Endothelial cell of umbilical vein (primary cell): ENCODE results near the gene IL33. TPM values are rescaled to one million over a fixed set of nuclear protein-coding genes. Genes with fewer than 3 reads are reported as not detected.

ENCODE experiments used
- BruUV-seq: library from RNA; stranded (reverse); fragments of 400-500 nt; replicated peaks from 2 replicates; lab custom pipeline; 2021; lab: Mats Ljungman, UMichigan
- CTCF ChIA-PET: fragments of 300-600, 350-600 bp; sonication (Branson Sonifier 250); formaldehyde crosslinking; loops from one replicate; lab custom pipeline; 2021; ENCODE audit warnings: antibody characterized with exemption, inconsistent platforms; lab: Charles Lee
- POLR2A ChIA-PET: fragments of 300-600, 350-600 bp; sonication (Branson Sonifier 250); formaldehyde crosslinking; loops from one replicate; lab custom pipeline; 2021; ENCODE audit warnings: antibody characterized with exemption, inconsistent platforms; lab: Charles Lee
- DNase-seq: peaks from one replicate; pipeline ENCODE4 v3.0.0-alpha.2; 2011; ENCODE audit warnings: low read depth, low spot score
- FAIRE-seq: peaks from 2 replicates; lab custom pipeline; 2011; peaks lifted over from hg19 to GRCh38; lab: Jason Lieb, UNC
- H2AFZ ChIP-seq: 2 replicates; pipeline ENCODE4 v1.6.0; 2012; ENCODE audit warnings: low read depth, low read length, control low read depth, inconsistent platforms
- H3K27ac ChIP-seq: 2 replicates; pipeline ENCODE4 v1.5.1; 2011; ENCODE audit warnings: low read depth, mild to moderate bottlenecking, control low read depth, low read length, moderate library complexity; ENCODE audit not compliant: insufficient read depth
- H3K27me3 ChIP-seq, 2 experiments: 2 replicates each; pipeline versions ENCODE4 v1.6.0 to v1.6.1; 2011; ENCODE audit warnings: low read length in 2 of 2, mixed read lengths in 1 of 2; ENCODE audit not compliant: control insufficient read depth in 2 of 2, insufficient read depth in 2 of 2
- H3K36me3 ChIP-seq, 2 experiments: 2 replicates in 1 of 2; 3 replicates in 1 of 2; pipeline ENCODE4 v1.5.1; 2011; ENCODE audit warnings: low read length in 2 of 2, mild to moderate bottlenecking in 1 of 2, moderate library complexity in 1 of 2; ENCODE audit not compliant: control insufficient read depth in 2 of 2, insufficient read depth in 2 of 2; ENCODE audit errors: extremely low read depth in 1 of 2
- H3K4me1 ChIP-seq: 3 replicates; pipeline ENCODE4 v1.5.1; 2011; ENCODE audit warnings: mild to moderate bottlenecking, low read length; ENCODE audit not compliant: control insufficient read depth, insufficient read depth; ENCODE audit errors: extremely low read depth
- H3K4me2 ChIP-seq: 2 replicates; pipeline ENCODE4 v1.6.1; 2011; ENCODE audit warnings: low read length, control low read depth, mixed read lengths; ENCODE audit not compliant: insufficient read depth
- H3K4me3 ChIP-seq, 3 experiments: fragments of 200-600 bp in 1 of 3; sonication (generic), shearing (Covaris generic) in 1 of 3; replicated peaks in 1 of 3; 2 replicates each; pipeline ENCODE4 v1.5.1; 2011 to 2016; ENCODE audit warnings: control low read depth in 3 of 3, low read length in 3 of 3, mild to moderate bottlenecking in 2 of 3, inconsistent platforms in 1 of 3, low read depth in 1 of 3, moderate library complexity in 1 of 3; ENCODE audit not compliant: insufficient read depth in 1 of 3
- H3K79me2 ChIP-seq: 2 replicates; pipeline ENCODE4 v1.6.0; 2012; ENCODE audit warnings: low read length, inconsistent platforms; ENCODE audit not compliant: control insufficient read depth, insufficient read depth
- H3K9ac ChIP-seq: replicated peaks from 2 replicates; pipeline ENCODE3; 2011; ENCODE audit warnings: low read length, control low read depth; ENCODE audit not compliant: insufficient read depth; ENCODE audit errors: extremely low read depth
- H3K9me1 ChIP-seq: replicated peaks from 3 replicates; pipeline ENCODE4 v1.6.0; 2011; ENCODE audit warnings: mild to moderate bottlenecking, low read length; ENCODE audit not compliant: control insufficient read depth, insufficient read depth; ENCODE audit errors: extremely low read depth
- H3K9me3 ChIP-seq: replicated peaks from 2 replicates; pipeline ENCODE4 v1.5.1; 2012; ENCODE audit warnings: low read length, inconsistent platforms; ENCODE audit not compliant: control insufficient read depth, insufficient read depth
- H4K20me1 ChIP-seq: replicated peaks from 2 replicates; pipeline ENCODE3; 2011; ENCODE audit warnings: mild to moderate bottlenecking, low read length; ENCODE audit not compliant: control insufficient read depth, insufficient read depth; ENCODE audit errors: extremely low read depth
- CTCF ChIP-seq, 2 donors: IDR thresholded peaks; 1 replicate in 1 of 2; 2 replicates in 1 of 2; pipeline ENCODE4 v1.5.1; 2011; ENCODE audit warnings: low read length in 2 of 2, mild to moderate bottlenecking in 2 of 2, moderate library complexity in 2 of 2, control low read depth in 1 of 2, inconsistent platforms in 1 of 2, low read depth in 1 of 2; ENCODE audit not compliant: insufficient read depth in 1 of 2; ENCODE audit errors: extremely low read depth in 1 of 2
- EZH2 ChIP-seq: IDR thresholded peaks from 2 replicates; pipeline ENCODE4 v1.6.1; 2012; ENCODE audit warnings: borderline replicate concordance, low read depth, mild to moderate bottlenecking, moderate library complexity, low read length, inconsistent platforms; ENCODE audit not compliant: severe bottlenecking
- FOS ChIP-seq: IDR thresholded peaks from 2 replicates; pipeline ENCODE4 v1.6.1; 2011; ENCODE audit warnings: mild to moderate bottlenecking, low read length, moderate library complexity, borderline replicate concordance; ENCODE audit not compliant: insufficient read depth
- GATA2 ChIP-seq: IDR thresholded peaks from 2 replicates; pipeline ENCODE4 v1.7.0; 2011; ENCODE audit warnings: low read depth, mild to moderate bottlenecking, moderate library complexity, mixed read lengths, low read length; ENCODE audit not compliant: insufficient read length, insufficient read depth
- JUN ChIP-seq: IDR thresholded peaks from 2 replicates; pipeline ENCODE4 v1.6.1; 2011; ENCODE audit warnings: borderline replicate concordance, low read depth; ENCODE audit not compliant: insufficient read length, insufficient read depth
- MAX ChIP-seq: IDR thresholded peaks from 2 replicates; pipeline ENCODE4 v1.6.1; 2011; ENCODE audit not compliant: insufficient read depth, insufficient read length
- MYC ChIP-seq: IDR thresholded peaks from one replicate; pipeline ENCODE4 v1.6.1; 2011; ENCODE audit warnings: mild to moderate bottlenecking, low read depth, low read length
- POLR2A ChIP-seq: IDR thresholded peaks from 2 replicates; pipeline ENCODE4 v1.6.1; 2012; ENCODE audit warnings: low read depth, mild to moderate bottlenecking, control low read depth, low read length
- POLR2AphosphoS5 ChIP-seq: IDR thresholded peaks from 2 replicates; pipeline ENCODE4 v1.6.1; 2012; ENCODE audit warnings: low read depth, mild to moderate bottlenecking, control low read depth, low read length, moderate library complexity; ENCODE audit not compliant: insufficient read depth
- dilution Hi-C: fragments of 300-500 bp; cut with MboI; formaldehyde crosslinking; loops from one replicate; pipeline ENCODE4 v1.15.0; 2019; ENCODE audit warnings: low sequenced_read_pairs; ENCODE audit not compliant: extremely low pct_ligation_motif_present
- intact Hi-C: fragments of 100-400 bp; cut with micrococcal nuclease; formaldehyde crosslinking; loops from one replicate; pipeline ENCODE4 v1.10.0; 2022
- polyA plus RNA-seq, 4 experiments: library from polyadenylated mRNA; depleted of rRNA in 3 of 4; stranded (reverse) in 3 of 4; unstranded in 1 of 4; fragments of >200 nt; gene quantifications; 2 replicates each; pipeline versions ENCODE4 v1.2.1 to v1.2.3, GENCODE V29; 2011 to 2012; ENCODE audit warnings: missing spikeins in 1 of 4
- total RNA-seq: library from RNA; stranded (reverse); gene quantifications from 2 replicates; pipeline ENCODE4 v1.2.3, GENCODE V29; 2021

IL33 gene
- total and polyA plus RNA-seq, 2 donors (not counting 3 experiments of a cell fraction or from before 2014, with no cell fraction given) = 8.7 to 13.8 TPM

GRCh38 chr9:6186691-6187090 lies 28.9 kb upstream of the IL33 start:
- FAIRE-seq (peak; percentile 35), DNase-seq (peak; percentile 79)
- Histone ChIP-seq H3K4me3 (no peak overlapping the region), H3K9me3 (no peaks in the 10 kb centered on the region), H3K4me2 (peak overlapping the region; percentile 30), H3K9me1 (no peaks in the 10 kb centered on the region), H3K9ac (no peak overlapping the region), H3K36me3 (no peaks in the 10 kb centered on the region), H4K20me1 (no peaks in the 10 kb centered on the region), H2AFZ (no peak overlapping the region), H3K27ac (no peak overlapping the region), H3K4me1 (peaks cover 15% of the 10 kb centered on the region), H3K27me3 (no peaks in the 10 kb centered on the region), H3K79me2 (no peaks in the 10 kb centered on the region)
- TF ChIP-seq FOS (no peak), POLR2AphosphoS5 (no peak), MYC (no peak), GATA2 (no peak), CTCF (IDR thresholded peaks at IDR 0.05; ENCODE audit: extremely low read depth in 1 of 2, insufficient read depth in 1 of 2, low read depth in 1 of 2, low read length in 2 of 2) (no peak)
- dilution Hi-C loops = no loop called here
- CTCF ChIA-PET = interaction anchor here (2.5 to 4.6 kb wide), 3 partner anchors 11 to 132 kb away, joined by 14 to 27 read pairs (median 25); no protein-coding TSS in a partner anchor
- POLR2A ChIA-PET = no interaction called here
- intact Hi-C loops = no loop called here
- BruUV-seq = no TSS peak

GRCh38 chr9:6187272-6187671 lies 28.3 kb upstream of the IL33 start:
- BruUV-seq = no TSS peak
- no peaks in the 10 kb centered on the region for H3K9me3 ChIP-seq
- no peak overlapping the region for H3K27ac ChIP-seq
- no peaks in the 10 kb centered on the region for H3K36me3 ChIP-seq
- H2AFZ ChIP-seq = no peak overlapping the region
- peaks cover 15% of the 10 kb centered on the region for H3K4me1 ChIP-seq
- no peak for TF ChIP-seq EZH2
- TF ChIP-seq MAX = no peak
- no peak for TF ChIP-seq POLR2A
- no peak for TF ChIP-seq FOS
- TF ChIP-seq MYC = no peak
- no peak for TF ChIP-seq GATA2
- TF ChIP-seq POLR2AphosphoS5 = no peak
- no peak for TF ChIP-seq JUN
- no peak for TF ChIP-seq CTCF (IDR thresholded peaks at IDR 0.05; ENCODE audit: extremely low read depth in 1 of 2, insufficient read depth in 1 of 2, low read depth in 1 of 2, low read length in 2 of 2)
- H3K9me1 ChIP-seq = no peaks in the 10 kb centered on the region
- H4K20me1 ChIP-seq = no peaks in the 10 kb centered on the region
- H3K27me3 ChIP-seq = no peaks in the 10 kb centered on the region
- no peak overlapping the region for H3K4me3 ChIP-seq
- DNase-seq = no peak
- POLR2A ChIA-PET = no interaction called here
- no peaks in the 10 kb centered on the region for H3K79me2 ChIP-seq
- CTCF ChIA-PET = interaction anchor here (2.5 to 4.6 kb wide), 3 partner anchors 11 to 132 kb away, joined by 14 to 27 read pairs (median 25); no protein-coding TSS in a partner anchor
- no peak for FAIRE-seq
- intact Hi-C loops = no loop called here
- H3K9ac ChIP-seq = no peak overlapping the region
- H3K4me2 ChIP-seq = no peak overlapping the region
- dilution Hi-C loops = no loop called here
